ENCODE data around the gene PHF21A.
"Not testable (repeated sequence)": the region's sequence is repeated elsewhere in the genome, so short reads cannot be mapped to it uniquely, and the experiment has no call there.

The PHF21A gene

GRCh38 chr11:45983471-45983845 lies 137.8 kb downstream of the PHF21A start:
- DNase-seq (ENCODE audit: low read depth in 2 of 2): no peak

- no peak for DNase-seq (ENCODE audit: low read depth in 2 of 2)
Measured at GRCh38 chr11:45982656-45983470, 138.4 kb downstream of the PHF21A start.

- DNase-seq (ENCODE audit: low read depth in 2 of 2): not testable (repeated sequence)
Measured at GRCh38 chr11:45981826-45982225, 139.4 kb downstream of the PHF21A start.

GRCh38 chr11:45974806-45975205 lies 146.4 kb downstream of the PHF21A start:
- DNase-seq (ENCODE audit: low read depth in 2 of 2): no peak

GRCh38 chr11:45973601-45974000 lies 147.7 kb downstream of the PHF21A start:
- no peak for DNase-seq (ENCODE audit: low read depth in 2 of 2)

GRCh38 chr11:45968901-45969300 lies 152.4 kb downstream of the PHF21A start:
- no peak for DNase-seq (ENCODE audit: low read depth in 2 of 2)

- DNase-seq (ENCODE audit: low read depth in 2 of 2): no peak
Measured at GRCh38 chr11:45967506-45967905, 153.7 kb downstream of the PHF21A start.

- peak; percentile 24 to 44 for DNase-seq (ENCODE audit: low read depth in 2 of 2)
Measured at GRCh38 chr11:45964911-45965389, 156.3 kb downstream of the PHF21A start.

GRCh38 chr11:45961751-45962240 lies 159.5 kb downstream of the PHF21A start:
- DNase-seq (ENCODE audit: low read depth in 2 of 2): no peak

GRCh38 chr11:45960387-45961095 lies 160.7 kb downstream of the PHF21A start:
- DNase-seq (ENCODE audit: low read depth in 2 of 2): no peak

GRCh38 chr11:45959851-45960250 lies 161.4 kb downstream of the PHF21A start:
- DNase-seq (ENCODE audit: low read depth in 2 of 2): no peak

GRCh38 chr11:45949992-45950407 lies 171.3 kb downstream of the PHF21A start:
- no peak for DNase-seq (ENCODE audit: low read depth in 2 of 2)

GRCh38 chr11:45948356-45948755 lies 172.9 kb downstream of the PHF21A start:
- no peak for DNase-seq (ENCODE audit: low read depth in 2 of 2)

GRCh38 chr11:45947885-45948284 lies 173.4 kb downstream of the PHF21A start:
- no peak for DNase-seq (ENCODE audit: low read depth in 2 of 2)

GRCh38 chr11:45945397-45945999 lies 175.8 kb downstream of the PHF21A start:
- no peak for DNase-seq (ENCODE audit: low read depth in 2 of 2)

GRCh38 chr11:45942381-45942780 lies 178.9 kb downstream of the PHF21A start:
- no peak for DNase-seq (ENCODE audit: low read depth in 2 of 2)

- DNase-seq (ENCODE audit: low read depth in 2 of 2): no peak
Measured at GRCh38 chr11:45941285-45941684, 180.0 kb downstream of the PHF21A start.

GRCh38 chr11:45939836-45940235 lies 181.4 kb downstream of the PHF21A start:
- DNase-seq (ENCODE audit: low read depth in 2 of 2): no peak

- DNase-seq (ENCODE audit: low read depth in 2 of 2): no peak
Measured at GRCh38 chr11:45937916-45938315, 183.3 kb downstream of the PHF21A start.

- no peak for DNase-seq (ENCODE audit: low read depth in 2 of 2)
Measured at GRCh38 chr11:45936511-45937054, 184.7 kb downstream of the PHF21A start.

- DNase-seq (ENCODE audit: low read depth in 2 of 2): no peak
Measured at GRCh38 chr11:45935349-45936064, 185.7 kb downstream of the PHF21A start.
